ENCODE measurements around the gene GRIN3A. TPM values are rescaled to one million over a fixed set of nuclear protein-coding genes. Genes with fewer than 3 reads are reported as not detected.

Gene GRIN3A
- total RNA-seq, 2 donors from 2014 or later, result 0.80 to 1.5 TPM

DNA sequence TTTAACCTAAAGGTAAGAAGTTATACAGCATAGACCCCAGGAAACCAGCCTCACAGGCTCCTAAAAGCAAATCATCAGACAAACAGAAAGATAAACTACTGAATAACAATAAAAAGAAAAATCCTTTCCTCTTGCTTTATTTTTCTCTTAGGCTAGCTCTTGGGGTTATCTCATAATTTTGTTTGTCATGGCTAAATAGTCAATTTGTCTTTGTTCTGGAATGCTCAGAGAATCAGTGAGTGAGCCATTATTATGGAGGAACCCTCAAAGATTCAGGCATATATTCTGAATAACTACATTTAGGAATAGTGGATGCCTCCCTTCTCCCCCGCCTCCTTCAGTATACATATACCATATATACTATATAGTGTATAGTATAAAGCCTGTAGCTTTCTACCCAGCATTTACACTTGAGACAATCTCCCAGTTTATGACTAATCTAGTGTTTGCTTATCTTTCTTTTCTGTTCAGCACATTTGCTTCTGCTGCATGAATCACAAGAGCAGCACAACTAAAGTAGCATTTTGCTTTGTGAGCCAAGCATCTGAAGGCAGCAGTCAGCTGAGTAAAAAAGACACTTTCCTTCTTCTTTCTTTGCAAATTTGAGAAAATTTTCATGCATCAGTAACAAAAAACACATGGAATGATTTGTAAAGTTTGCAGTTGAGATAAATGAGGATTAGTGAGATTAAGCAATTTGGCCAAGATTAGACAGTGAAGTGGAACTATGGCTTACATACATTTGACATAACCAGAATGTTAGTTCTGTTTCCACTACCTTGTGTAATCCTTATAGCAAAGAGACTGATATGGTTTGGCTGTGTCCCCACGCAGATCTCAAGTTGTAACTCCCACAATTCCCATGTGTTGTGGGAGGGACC is 98.4 kb downstream of the GRIN3A start:
- Histone ChIP-seq H3K4me1 (replicated peaks) (no peaks in the 10 kb centered on the region), H3K36me3 (no peaks in the 10 kb centered on the region), H3K4me3 (no peak overlapping the region), H3K27me3 (replicated peaks; ENCODE audit: insufficient read depth) (no peaks in the 10 kb centered on the region), H3K9me3 (no peaks in the 10 kb centered on the region), H3K27ac (no peak overlapping the region)
- no peak for DNase-seq (ENCODE audit: low spot score)
- TF ChIP-seq POLR2A (IDR thresholded peaks at IDR 0.05), result no peak
- TF ChIP-seq POLR2AphosphoS5 (IDR thresholded peaks at IDR 0.05), result no peak
- TF ChIP-seq, protein P1, sequence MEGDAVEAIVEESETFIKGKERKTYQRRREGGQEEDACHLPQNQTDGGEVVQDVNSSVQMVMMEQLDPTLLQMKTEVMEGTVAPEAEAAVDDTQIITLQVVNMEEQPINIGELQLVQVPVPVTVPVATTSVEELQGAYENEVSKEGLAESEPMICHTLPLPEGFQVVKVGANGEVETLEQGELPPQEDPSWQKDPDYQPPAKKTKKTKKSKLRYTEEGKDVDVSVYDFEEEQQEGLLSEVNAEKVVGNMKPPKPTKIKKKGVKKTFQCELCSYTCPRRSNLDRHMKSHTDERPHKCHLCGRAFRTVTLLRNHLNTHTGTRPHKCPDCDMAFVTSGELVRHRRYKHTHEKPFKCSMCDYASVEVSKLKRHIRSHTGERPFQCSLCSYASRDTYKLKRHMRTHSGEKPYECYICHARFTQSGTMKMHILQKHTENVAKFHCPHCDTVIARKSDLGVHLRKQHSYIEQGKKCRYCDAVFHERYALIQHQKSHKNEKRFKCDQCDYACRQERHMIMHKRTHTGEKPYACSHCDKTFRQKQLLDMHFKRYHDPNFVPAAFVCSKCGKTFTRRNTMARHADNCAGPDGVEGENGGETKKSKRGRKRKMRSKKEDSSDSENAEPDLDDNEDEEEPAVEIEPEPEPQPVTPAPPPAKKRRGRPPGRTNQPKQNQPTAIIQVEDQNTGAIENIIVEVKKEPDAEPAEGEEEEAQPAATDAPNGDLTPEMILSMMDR (IDR thresholded peaks at IDR 0.05), result no peak
- intact Hi-C loops (cut with DNase I), result no loop called here
- WGBS, result 74% methylated on average over 2 of the region's 2 CpGs

GRCh38 chr9:101639311-101639710 is 99.1 kb downstream of the GRIN3A start:
- intact Hi-C loops (cut with DNase I), result no loop called here
- Histone ChIP-seq H3K27ac (no peak overlapping the region), H3K9me3 (no peaks in the 10 kb centered on the region), H3K27me3 (replicated peaks; ENCODE audit: insufficient read depth) (no peaks in the 10 kb centered on the region), H3K4me3 (no peak overlapping the region), H3K4me1 (replicated peaks) (no peaks in the 10 kb centered on the region), H3K36me3 (no peaks in the 10 kb centered on the region)
- TF ChIP-seq, protein P1 (IDR thresholded peaks at IDR 0.05), result no peak
- no peak for TF ChIP-seq POLR2A (IDR thresholded peaks at IDR 0.05)
- TF ChIP-seq POLR2AphosphoS5 (IDR thresholded peaks at IDR 0.05), result no peak
- WGBS, result 39% methylated on average over 1 of the region's 1 CpG
- no peak for DNase-seq (ENCODE audit: low spot score)

DNA sequence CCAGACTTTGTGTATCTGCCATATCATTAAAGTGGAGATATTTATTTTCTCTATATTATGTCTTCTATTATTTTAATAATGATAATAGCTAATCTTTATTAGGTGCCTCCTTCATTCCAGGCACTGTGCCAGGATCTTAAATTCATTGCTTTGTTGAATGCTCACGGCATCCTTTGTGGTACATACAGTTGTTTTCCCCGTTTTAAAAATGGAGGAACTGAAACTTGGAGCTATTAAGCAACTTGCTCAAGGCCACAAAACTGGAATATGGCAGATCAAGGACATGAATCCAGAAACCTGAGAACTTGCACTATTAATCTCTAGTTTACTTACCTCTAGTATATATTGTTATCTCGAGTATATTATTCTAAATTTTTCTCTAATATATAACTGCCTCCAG is 102.2 kb downstream of the GRIN3A start:
- Histone ChIP-seq H3K27ac (no peak overlapping the region), H3K27me3 (replicated peaks; ENCODE audit: insufficient read depth) (no peaks in the 10 kb centered on the region), H3K9me3 (no peaks in the 10 kb centered on the region), H3K36me3 (no peaks in the 10 kb centered on the region), H3K4me1 (replicated peaks) (no peaks in the 10 kb centered on the region), H3K4me3 (no peak overlapping the region)
- intact Hi-C loops (cut with DNase I), result no loop called here
- WGBS, result 46% methylated on average over 3 of the region's 3 CpGs
- TF ChIP-seq, protein P1 (IDR thresholded peaks at IDR 0.05), result no peak
- TF ChIP-seq POLR2AphosphoS5 (IDR thresholded peaks at IDR 0.05) (no peak), POLR2A (IDR thresholded peaks at IDR 0.05) (no peak)
- no peak for DNase-seq (ENCODE audit: low spot score)

GRCh38 chr9:101635473-101635872 is 103.0 kb downstream of the GRIN3A start:
- DNase-seq (ENCODE audit: low spot score), result no peak
- intact Hi-C loops (cut with DNase I), result no loop called here
- Histone ChIP-seq H3K4me1 (replicated peaks) (no peaks in the 10 kb centered on the region), H3K9me3 (no peaks in the 10 kb centered on the region), H3K4me3 (no peak overlapping the region), H3K27me3 (replicated peaks; ENCODE audit: insufficient read depth) (no peaks in the 10 kb centered on the region), H3K27ac (no peak overlapping the region), H3K36me3 (no peaks in the 10 kb centered on the region)
- TF ChIP-seq, protein P1 (IDR thresholded peaks at IDR 0.05), result no peak
- TF ChIP-seq POLR2A (IDR thresholded peaks at IDR 0.05) (no peak), POLR2AphosphoS5 (IDR thresholded peaks at IDR 0.05) (no peak)
- 96% methylated on average over 1 of the region's 1 CpG for WGBS
